Activated naive CD8-positive, alpha-beta T cell treated with anti-CD3 and anti-CD28 coated beads, Interleukin-2, amount 50 U/mL, for 16 hours (primary cell): Measurements from ENCODE around the gene KCNIP3.
"Not testable (repeated sequence)": the region's sequence is repeated elsewhere in the genome, so short reads cannot be mapped to it uniquely, and the experiment has no call there.

Source experiments
- DNase-seq: peaks from one replicate; pipeline ENCODE4 v3.0.0-alpha.2; 2020; ENCODE audit warnings: low read depth, low spot score

Gene KCNIP3

GRCh38 chr2:95383635-95384027 lies 86.5 kb downstream of the KCNIP3 start:
- DNase-seq: no peak

DNA sequence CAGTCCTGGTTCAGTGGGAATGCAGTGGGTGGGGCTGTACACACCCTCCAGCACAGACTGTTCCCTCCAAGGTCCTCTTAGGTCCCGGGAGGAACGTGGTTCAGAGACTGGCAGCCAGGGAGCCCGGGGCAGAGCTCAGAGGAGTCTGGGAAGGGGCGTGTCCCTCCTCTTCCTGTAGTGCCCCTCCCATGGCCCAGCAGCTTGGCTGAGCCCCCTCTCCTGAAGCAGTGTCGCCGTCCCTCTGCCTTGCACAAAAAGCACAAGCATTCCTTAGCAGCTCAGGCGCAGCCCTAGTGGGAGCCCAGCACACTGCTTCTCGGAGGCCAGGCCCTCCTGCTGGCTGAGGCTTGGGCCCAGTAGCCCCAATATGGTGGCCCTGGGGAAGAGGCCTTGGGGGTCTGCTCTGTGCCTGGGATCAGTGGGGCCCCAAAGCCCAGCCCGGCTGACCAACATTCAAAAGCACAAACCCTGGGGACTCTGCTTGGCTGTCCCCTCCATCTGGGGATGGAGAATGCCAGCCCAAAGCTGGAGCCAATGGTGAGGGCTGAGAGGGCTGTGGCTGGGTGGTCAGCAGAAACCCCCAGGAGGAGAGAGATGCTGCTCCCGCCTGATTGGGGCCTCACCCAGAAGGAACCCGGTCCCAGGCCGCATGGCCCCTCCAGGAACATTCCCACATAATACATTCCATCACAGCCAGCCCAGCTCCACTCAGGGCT lies 87.9 kb downstream of the KCNIP3 start:
- no peak for DNase-seq

- no peak for DNase-seq
Observed at GRCh38 chr2:95385570-95385984, 88.4 kb downstream of the KCNIP3 start.

GRCh38 chr2:95386031-95386430 lies 88.9 kb downstream of the KCNIP3 start:
- DNase-seq: no peak

DNA sequence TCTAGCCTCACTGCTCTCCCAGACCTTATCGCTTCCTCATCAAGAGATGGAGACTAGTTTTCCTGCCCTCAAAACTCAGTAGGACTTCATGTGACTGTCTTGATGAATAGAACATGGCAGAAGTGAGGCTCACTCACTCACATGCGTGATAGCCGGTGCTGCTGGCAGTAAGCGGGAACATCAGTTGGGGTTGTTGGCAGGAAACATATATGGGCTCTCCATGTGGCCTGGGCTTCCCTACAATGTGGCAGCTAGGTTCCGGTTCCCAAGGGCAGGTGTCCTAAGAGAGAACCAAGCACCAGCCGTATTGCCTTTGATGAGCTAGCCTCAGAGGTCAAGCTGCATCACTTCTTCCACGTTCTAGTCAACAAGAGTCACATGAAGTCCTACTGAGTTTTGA lies 90.2 kb downstream of the KCNIP3 start:
- DNase-seq: no peak

GRCh38 chr2:95388091-95388692 lies 91.0 kb downstream of the KCNIP3 start:
- no peak for DNase-seq

GRCh38 chr2:95388856-95389244 lies 91.7 kb downstream of the KCNIP3 start:
- DNase-seq: no peak

GRCh38 chr2:95389245-95390119 lies 92.3 kb downstream of the KCNIP3 start:
- DNase-seq: no peak

DNA sequence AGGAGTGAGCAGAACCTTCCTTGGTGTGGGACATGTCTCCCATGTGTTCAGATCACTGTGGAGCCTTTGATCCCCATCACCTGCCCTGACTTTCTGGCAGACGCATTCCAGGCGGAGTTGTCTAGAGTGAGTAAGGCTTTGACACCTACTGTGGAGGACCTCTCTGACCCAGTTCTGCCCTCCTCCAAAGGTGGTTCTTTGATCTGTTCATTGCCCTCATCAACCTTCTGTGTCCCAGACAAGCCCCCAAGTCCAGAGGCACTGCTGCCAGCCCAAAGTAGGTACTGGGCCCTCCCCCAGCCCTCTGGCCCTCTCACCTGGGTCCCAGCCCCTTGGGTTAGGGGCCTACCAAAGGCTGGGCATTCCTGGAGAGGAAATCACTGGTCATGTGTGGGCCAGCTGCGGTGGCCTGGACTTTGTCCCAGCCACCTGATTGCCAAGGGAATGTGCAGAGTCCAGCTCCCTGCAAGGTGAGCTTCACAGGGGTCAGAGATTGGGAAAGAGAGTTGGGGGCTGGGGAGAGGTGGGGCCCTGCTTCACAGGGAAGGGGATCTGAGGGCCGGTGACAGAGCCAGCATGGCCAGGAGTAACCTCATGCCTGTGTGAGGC lies 93.2 kb downstream of the KCNIP3 start:
- DNase-seq: no peak

- DNase-seq: no peak
Observed at GRCh38 chr2:95390881-95391321, 93.8 kb downstream of the KCNIP3 start.

- no peak for DNase-seq
Observed at GRCh38 chr2:95391641-95392310, 94.6 kb downstream of the KCNIP3 start.

DNA sequence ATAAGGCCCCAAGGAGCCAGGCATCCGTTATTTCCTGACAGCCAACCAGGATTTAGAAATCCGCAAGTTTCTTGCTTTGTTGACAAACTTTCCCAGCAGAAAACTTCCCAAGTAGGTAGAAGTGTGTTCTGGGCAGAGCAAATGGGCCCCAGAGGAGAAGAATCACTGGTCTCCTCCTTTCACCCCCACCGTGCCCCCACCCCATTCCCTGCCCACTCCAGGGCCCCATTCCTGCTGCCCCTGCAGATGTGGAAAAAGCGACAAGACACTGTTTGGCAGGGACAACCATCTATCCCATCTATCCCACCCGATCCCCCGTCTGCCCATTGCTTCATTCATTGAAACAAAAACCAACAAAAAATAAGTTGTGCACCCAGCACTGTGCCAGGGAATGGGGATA lies 95.2 kb downstream of the KCNIP3 start:
- no peak for DNase-seq

- DNase-seq: no peak
Observed at GRCh38 chr2:95392730-95393455, 95.7 kb downstream of the KCNIP3 start.

DNA sequence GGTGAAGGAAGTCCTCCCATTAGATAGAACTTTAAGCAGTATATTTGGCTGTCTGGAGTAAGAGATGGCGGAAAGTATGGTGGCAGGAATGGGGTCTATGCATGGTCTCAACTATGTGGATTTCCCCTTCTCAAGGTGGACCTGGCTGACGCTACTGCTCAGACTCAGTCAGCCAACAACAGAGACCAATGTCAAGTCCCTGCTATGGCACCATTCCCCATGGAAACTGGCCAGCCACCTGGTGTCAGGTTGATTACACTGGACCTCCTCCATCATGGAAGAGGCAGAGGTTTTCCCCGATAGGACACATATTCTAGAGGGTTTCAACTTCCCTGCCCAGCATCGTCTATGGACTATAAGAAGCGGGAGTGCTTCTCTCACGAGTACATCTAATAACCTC lies 96.8 kb downstream of the KCNIP3 start:
- DNase-seq: no peak

DNA sequence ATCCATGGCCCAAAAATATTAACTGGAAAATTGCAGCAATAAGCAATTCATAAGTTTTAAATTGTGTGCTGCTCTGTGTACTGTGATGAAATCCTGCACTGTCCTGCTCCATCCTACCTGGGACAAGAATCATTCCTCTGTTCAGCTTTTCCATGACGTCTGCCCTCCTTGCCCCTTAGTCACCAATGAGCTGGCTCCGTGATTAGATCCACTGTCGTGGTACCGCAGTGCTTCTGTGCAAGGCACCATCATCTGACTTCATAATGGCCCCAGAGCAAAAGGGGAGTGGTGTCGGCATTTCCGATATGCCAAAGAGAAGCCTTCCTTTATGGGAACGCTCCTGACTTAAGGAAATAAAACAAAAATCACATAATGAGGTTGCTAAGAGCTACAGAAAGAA lies 101.9 kb downstream of the KCNIP3 start:
- DNase-seq: no peak

- DNase-seq: no peak
Observed at GRCh38 chr2:95401480-95401879, 104.3 kb downstream of the KCNIP3 start.

- not testable (repeated sequence) for DNase-seq
Observed at GRCh38 chr2:95402004-95402369, 104.8 kb downstream of the KCNIP3 start.

GRCh38 chr2:95402370-95403203 lies 105.4 kb downstream of the KCNIP3 start, which contains the start of gene FAHD2A:
TSS of gene FAHD2A (plus strand) at chr2:95402708. CDS start at chr2:95405559, 2,851 bp downstream.
- peak; percentile 94 for DNase-seq

DNA sequence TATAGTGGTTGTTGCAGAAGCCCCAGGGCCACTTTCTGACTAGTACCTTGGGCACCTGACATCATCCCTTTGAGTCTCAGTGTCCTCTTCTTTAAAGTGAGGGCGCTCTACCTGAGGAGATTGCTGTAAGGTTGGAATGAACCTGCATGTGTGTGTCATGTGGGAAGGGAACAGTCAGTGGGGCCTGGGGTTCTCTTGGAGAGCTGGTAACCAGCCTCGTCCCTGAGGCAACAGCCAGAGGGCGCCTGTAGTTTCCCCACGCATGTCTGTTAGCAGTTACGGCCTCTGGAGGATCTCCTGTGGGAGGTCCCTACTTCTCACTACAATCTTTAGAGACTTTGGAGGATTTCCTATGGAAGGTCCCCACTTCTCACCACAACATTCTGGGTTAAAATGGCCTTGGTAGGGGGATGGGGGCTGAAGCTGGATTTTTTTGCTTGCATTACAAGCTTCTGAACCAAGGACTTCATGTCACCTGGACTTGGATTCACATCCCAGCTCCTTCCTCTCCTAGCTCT lies 106.1 kb downstream of the KCNIP3 start:
- not testable (repeated sequence) for DNase-seq

- DNase-seq: not testable (repeated sequence)
Observed at GRCh38 chr2:95403824-95404223, 106.7 kb downstream of the KCNIP3 start.
